ENCODE results near the gene RPN2. TPM values are rescaled to one million over a fixed set of nuclear protein-coding genes. Genes with fewer than 3 reads are reported as not detected.

The RPN2 gene
- total RNA-seq, 1 donor from 2014 or later = 252 TPM

DNA sequence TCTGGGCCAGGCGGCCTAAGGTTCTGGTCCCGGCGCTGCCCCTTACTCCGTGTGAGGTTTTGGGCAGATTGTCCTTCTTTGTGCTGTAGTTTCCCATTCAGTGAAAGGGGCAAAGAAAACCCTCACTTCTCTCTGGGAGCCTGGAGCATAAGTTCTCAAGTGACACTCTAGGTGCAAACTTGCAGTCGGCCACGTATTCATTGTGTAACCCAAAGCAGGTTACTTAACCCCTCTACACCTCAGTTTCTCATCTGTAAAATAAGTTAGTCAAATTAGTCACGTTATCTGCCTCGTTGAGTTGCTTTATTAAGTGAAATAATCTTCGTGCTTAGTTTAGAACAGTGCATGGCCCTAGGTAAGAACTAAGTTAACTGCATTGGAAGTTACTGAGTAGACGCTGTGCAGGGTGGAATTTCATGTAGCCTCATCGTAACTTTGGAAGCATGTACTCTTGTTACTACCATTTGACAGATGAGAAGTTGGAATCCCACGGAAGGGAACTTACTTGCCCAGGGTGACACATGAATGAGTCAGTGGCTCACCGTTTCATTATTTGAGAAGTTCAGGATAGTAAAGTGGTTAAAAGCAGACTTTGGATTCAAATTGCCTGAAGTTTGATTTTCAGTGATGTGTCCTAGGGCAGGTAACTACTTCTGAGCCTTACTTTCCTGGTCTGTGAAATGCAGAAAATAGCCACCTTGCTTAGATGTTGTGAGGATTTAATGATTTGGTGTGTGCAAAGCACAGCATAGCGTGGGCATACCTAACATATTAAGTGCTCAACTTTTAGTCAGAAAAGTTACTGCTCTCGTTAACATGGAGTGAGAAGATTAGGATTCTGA is 774 bp downstream of the RPN2 start:
- DNase-seq (ENCODE audit: low read depth) = peak; percentile 38

DNA sequence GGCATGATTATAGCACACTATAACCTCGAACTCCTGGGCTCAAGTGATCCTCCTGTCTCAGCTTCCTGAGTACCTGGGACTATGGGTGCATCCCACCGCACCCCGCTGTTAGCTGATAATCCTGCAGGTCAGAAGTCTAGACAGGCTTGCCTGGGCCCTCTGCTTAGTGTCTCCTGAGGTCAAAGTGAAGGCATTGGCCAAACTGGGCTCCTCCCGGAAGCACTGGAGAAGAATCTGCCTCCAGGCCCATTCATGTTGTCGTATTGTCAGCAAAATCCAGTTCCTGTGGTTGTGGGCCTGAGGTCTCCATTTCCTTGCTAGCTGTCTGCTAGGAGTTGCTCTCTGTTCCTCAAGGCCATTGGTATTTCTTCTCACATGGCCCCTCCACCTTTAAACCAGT is 6.6 kb downstream of the RPN2 start:
- DNase-seq (ENCODE audit: low read depth) = no peak

DNA sequence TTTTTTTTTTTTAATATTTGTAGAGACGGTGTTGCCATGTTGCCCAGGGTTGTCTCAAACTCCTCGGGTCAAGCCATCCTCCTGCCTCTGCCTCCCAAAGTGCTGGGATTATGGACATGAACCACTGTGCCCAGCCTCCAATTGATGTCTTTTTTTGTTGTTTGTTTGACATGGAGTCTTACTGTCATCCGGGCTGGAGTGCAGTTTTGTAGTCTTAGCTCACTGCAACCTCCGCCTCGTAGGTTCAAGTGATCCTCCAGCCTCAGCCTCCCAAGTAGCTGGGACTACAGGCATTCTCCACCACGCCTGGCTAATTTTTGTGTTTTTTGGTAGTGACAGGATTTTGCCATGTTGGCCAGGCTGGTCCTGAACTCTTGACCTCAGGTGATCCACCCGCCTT is 9.7 kb downstream of the RPN2 start:
- no peak for DNase-seq (ENCODE audit: low read depth)

GRCh38 chr20:37189416-37190016 is 10.4 kb downstream of the RPN2 start:
- no peak for DNase-seq (ENCODE audit: low read depth)

GRCh38 chr20:37190354-37191112 is 11.4 kb downstream of the RPN2 start:
- no peak for DNase-seq (ENCODE audit: low read depth)

GRCh38 chr20:37192137-37192854 is 13.2 kb downstream of the RPN2 start:
- peak; percentile 92 for DNase-seq (ENCODE audit: low read depth)

GRCh38 chr20:37193226-37193625 is 14.1 kb downstream of the RPN2 start:
- DNase-seq (ENCODE audit: low read depth) = no peak

GRCh38 chr20:37193821-37194220 is 14.7 kb downstream of the RPN2 start:
- no peak for DNase-seq (ENCODE audit: low read depth)

GRCh38 chr20:37194621-37195417 is 15.7 kb downstream of the RPN2 start:
- DNase-seq (ENCODE audit: low read depth) = no peak

DNA sequence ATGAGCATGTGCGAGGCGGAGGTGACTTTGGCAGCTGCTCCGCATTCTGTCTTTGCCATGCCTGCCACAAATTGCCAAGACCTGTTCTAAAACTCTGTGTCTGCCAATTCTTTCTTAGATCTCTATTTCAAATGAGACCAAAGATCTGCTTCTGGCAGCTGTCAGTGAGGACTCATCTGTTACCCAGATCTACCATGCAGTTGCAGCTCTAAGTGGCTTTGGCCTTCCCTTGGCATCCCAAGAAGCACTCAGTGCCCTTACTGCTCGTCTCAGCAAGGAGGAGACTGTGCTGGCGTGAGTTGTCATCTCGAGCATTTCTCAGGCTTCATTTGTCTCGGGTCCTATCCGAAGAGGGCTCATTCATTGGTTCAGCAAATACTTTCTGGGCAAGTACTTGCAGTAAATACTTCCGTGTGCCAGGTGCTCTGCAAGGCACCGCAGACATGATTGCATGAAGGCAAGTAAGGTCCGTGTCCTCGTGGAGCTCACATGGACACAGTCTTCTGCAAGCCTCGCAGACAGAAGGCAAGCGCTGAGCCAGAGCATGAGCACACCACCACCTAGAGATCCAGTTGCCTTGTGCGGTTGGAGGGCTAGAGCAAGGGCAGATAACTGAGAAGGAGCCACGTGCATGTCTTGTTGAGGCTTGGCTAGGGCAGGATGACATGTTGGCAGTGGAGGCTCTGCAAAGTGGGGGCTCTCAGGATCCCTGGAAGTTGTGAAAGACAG is 20.0 kb downstream of the RPN2 start:
- DNase-seq (ENCODE audit: low read depth) = peak; percentile 28

- no peak for DNase-seq (ENCODE audit: low read depth)
Observed at GRCh38 chr20:37200376-37200775, 21.2 kb downstream of the RPN2 start.

DNA sequence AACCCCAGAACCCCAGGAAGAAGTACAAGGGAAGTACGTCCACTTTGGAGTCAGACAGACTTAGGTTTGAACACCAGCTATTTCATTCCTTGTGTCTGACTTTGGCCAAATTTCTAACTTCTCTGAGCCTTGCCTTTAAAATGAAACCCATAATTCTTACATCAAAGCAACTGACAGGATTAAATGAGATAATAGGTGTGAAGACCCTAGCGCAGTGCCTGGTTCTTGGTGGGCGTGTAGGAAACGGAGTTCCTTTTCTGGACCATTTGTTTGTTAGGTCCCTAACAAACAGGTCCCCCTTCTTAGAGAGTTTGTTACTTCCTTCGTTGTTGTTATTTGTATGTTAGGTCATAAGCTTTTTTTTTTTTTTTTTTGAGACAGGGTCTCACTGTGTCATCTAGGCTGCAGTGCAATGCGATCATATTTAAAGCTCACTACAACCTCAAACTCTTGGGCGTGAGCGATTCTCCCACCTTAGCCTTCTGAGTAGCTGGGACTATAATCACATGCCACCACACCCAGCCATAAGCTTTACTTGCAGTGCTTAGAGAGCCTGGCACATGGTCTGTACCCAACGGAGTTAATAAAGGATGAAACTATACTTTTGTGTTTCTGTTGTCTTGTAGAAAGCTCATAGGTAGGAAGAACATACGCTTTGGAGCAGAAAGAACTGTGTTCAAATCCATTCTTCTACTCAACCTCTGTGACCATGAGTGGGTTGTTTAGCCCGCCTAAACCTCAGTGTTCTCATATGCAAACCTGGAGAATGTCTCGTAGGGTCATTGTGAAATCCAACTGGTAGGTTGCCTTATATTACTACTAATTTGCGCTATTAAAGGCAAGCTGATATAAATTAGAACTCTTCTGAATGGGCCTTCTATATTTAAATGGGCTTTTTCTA is 22.0 kb downstream of the RPN2 start:
- no peak for DNase-seq (ENCODE audit: low read depth)

DNA sequence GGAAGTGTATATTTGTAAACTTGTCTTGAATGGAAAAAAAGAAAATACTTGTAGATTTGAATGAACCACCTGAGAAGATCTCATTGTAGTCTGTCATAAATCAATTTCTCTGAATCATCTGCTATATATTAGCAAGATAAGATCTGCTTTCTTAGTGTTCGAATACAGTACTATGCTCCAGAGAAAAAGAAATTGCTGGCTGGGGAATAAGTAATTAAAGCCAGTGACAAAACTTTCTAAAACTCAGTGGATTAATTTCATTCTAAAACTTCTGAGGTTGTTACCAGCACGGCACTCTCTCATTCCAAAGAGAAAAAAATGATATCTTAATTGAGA is 22.7 kb downstream of the RPN2 start:
- DNase-seq (ENCODE audit: low read depth) = no peak

- DNase-seq (ENCODE audit: low read depth) = peak; percentile 81
Observed at GRCh38 chr20:37202267-37202943, 23.3 kb downstream of the RPN2 start.

GRCh38 chr20:37204056-37204455 is 24.9 kb downstream of the RPN2 start:
- no peak for DNase-seq (ENCODE audit: low read depth)

- DNase-seq (ENCODE audit: low read depth) = no peak
Observed at GRCh38 chr20:37205130-37205529, 26.0 kb downstream of the RPN2 start.

GRCh38 chr20:37205794-37206193 is 26.7 kb downstream of the RPN2 start:
- DNase-seq (ENCODE audit: low read depth) = no peak

DNA sequence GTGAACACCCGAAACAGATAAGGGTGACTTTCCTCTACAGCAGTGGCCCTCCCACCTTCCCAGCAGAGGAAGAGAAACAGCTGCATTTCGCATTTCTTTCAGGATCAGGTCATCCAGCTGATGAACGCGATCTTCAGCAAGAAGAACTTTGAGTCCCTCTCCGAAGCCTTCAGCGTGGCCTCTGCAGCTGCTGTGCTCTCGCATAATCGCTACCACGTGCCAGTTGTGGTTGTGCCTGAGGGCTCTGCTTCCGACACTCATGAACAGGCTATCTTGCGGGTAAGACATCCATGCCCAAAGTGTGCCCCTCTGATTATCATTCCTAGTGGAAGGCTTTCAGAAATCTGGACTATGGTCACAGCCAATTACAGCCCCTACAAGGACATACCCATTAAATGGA is 28.0 kb downstream of the RPN2 start:
- DNase-seq (ENCODE audit: low read depth) = peak; percentile 82

Measured in myocyte (in vitro differentiated cells).